K562 (cell line): ENCODE data around the gene CCDC137. TPM values are rescaled to one million over a fixed set of nuclear protein-coding genes. Genes with fewer than 3 reads are reported as not detected.

Experiments
- ATAC-seq: fragments of 200-7000 bp; cut with Tn5 transposase; 3 replicates; pipeline ENCODE4 v1.9.1; 2020; ENCODE audit warnings: moderate library complexity
- BruUV-seq: library from RNA; stranded (reverse); fragments of 400-500 nt; replicated peaks from 2 replicates; lab custom pipeline; 2021; lab: Mats Ljungman, UMichigan
- CTCF ChIA-PET: fragments of 300-600 bp; formaldehyde crosslinking; extraction: SDS; loops from one replicate; lab custom pipeline; 2021; ENCODE audit warnings: low intra/inter-chr PET ratio; lab: Yijun Ruan, JAX
- POLR2A ChIA-PET: fragments of 300-600, 350-650 bp; sonication (Branson Sonifier 250); formaldehyde crosslinking; extraction: SDS; loops from one replicate; lab custom pipeline; 2021; ENCODE audit warnings: antibody characterized with exemption, inconsistent platforms; lab: Yijun Ruan, JAX
- DNase-seq, 4 experiments: peaks; one replicate each; pipeline versions ENCODE4 v3.0.0 to v3.0.0-alpha.2; 2011 to 2018; ENCODE audit warnings: low spot score in 3 of 4, mixed read lengths in 3 of 4; ENCODE audit errors: extremely low read depth in 1 of 4
- FAIRE-seq: peaks from 2 replicates; lab custom pipeline; 2011; peaks lifted over from hg19 to GRCh38; lab: Jason Lieb, UNC
- H2AFZ ChIP-seq: 2 replicates; pipeline ENCODE4 v1.6.0; 2011; ENCODE audit warnings: low read depth, low read length, control low read depth, inconsistent platforms
- H3K27ac ChIP-seq: fragments of 200-600 bp; 3 replicates; pipeline ENCODE4 v1.8.0; 2011; ENCODE audit warnings: low read depth, mild to moderate bottlenecking, control low read depth, inconsistent platforms, low read length, moderate library complexity, mixed read lengths; ENCODE audit errors: extremely low read depth
- H3K27me3 ChIP-seq, 2 experiments: fragments of 300-600 bp in 1 of 2; 2 replicates in 1 of 2; 3 replicates in 1 of 2; pipeline versions ENCODE4 v1.6.0 to v1.8.0; 2011; ENCODE audit warnings: inconsistent platforms in 2 of 2, low read length in 2 of 2, mild to moderate bottlenecking in 1 of 2, mixed read lengths in 1 of 2, moderate library complexity in 1 of 2; ENCODE audit not compliant: control insufficient read depth in 2 of 2, insufficient read depth in 2 of 2
- H3K36me3 ChIP-seq: fragments of 300-600 bp; 3 replicates; pipeline ENCODE4 v1.8.0; 2011; ENCODE audit warnings: mild to moderate bottlenecking, low read length, inconsistent platforms; ENCODE audit not compliant: control insufficient read depth, insufficient read depth
- H3K4me1 ChIP-seq, 2 experiments: fragments of 200-600 bp in 1 of 2; replicated peaks in 1 of 2; 2 replicates in 1 of 2; 3 replicates in 1 of 2; pipeline versions ENCODE4 v1.5.1 to v1.8.0; 2011; ENCODE audit warnings: inconsistent platforms in 2 of 2, low read length in 2 of 2, mild to moderate bottlenecking in 1 of 2, mixed read lengths in 1 of 2, moderate library complexity in 1 of 2; ENCODE audit not compliant: control insufficient read depth in 2 of 2, insufficient read depth in 2 of 2
- H3K4me2 ChIP-seq: 2 replicates; pipeline ENCODE4 v1.6.1; 2011; ENCODE audit warnings: low read length, control low read depth, inconsistent platforms, mixed read lengths; ENCODE audit not compliant: insufficient read depth
- H3K4me3 ChIP-seq: fragments of 200-600 bp; sonication (generic), shearing (Covaris generic); 2 replicates; pipeline ENCODE4 v1.5.1; 2016; ENCODE audit warnings: control low read depth, inconsistent platforms
- H3K79me2 ChIP-seq: fragments of 200-600 bp; 3 replicates; pipeline ENCODE4 v1.8.0; 2011; ENCODE audit warnings: low read length, inconsistent platforms; ENCODE audit not compliant: control insufficient read depth, insufficient read depth
- H3K9ac ChIP-seq, 2 experiments: 2 replicates each; pipeline versions ENCODE4 v1.6.0 to v1.6.1; 2011; ENCODE audit warnings: low read depth in 2 of 2, low read length in 2 of 2, control low read depth in 1 of 2, inconsistent platforms in 1 of 2, mild to moderate bottlenecking in 1 of 2, mixed read lengths in 1 of 2; ENCODE audit not compliant: insufficient read depth in 1 of 2
- H3K9me1 ChIP-seq: one replicate; pipeline ENCODE4 v1.6.0; 2011; ENCODE audit warnings: inconsistent platforms, mild to moderate bottlenecking, low read length, moderate library complexity; ENCODE audit not compliant: control insufficient read depth, insufficient read depth
- H3K9me3 ChIP-seq: replicated peaks from 2 replicates; pipeline ENCODE4 v1.5.1; 2011; ENCODE audit warnings: low read depth, low read length, inconsistent platforms; ENCODE audit not compliant: control insufficient read depth, insufficient read depth
- H4K20me1 ChIP-seq: replicated peaks from 2 replicates; pipeline ENCODE4 v1.6.1; 2011; ENCODE audit warnings: low read length, inconsistent platforms, mixed read lengths; ENCODE audit not compliant: control insufficient read depth, insufficient read depth
- ARNT ChIP-seq, 2 experiments: fragments of 450-650 bp; IDR thresholded peaks; 2 replicates each; pipeline ENCODE4 v1.6.1; 2016; ENCODE audit warnings: mild to moderate bottlenecking in 1 of 2
- MAFG ChIP-seq: fragments of 450-650 bp; conservative IDR thresholded peaks from 2 replicates; pipeline ENCODE4 v1.6.1; 2016; ENCODE audit warnings: missing genetic modification characterization, missing compliant biosample characterization
- MYC ChIP-seq, 2 experiments: fragments of 250-450 bp in 1 of 2; sonication (Bioruptor Pico) in 1 of 2; IDR thresholded peaks; 2 replicates each; pipeline versions ENCODE4 v1.5.1 to v1.6.1; 2012 to 2021; ENCODE audit warnings: low read depth in 2 of 2, borderline replicate concordance in 1 of 2, improper control_type of control experiment in 1 of 2, low read length in 1 of 2, mild to moderate bottlenecking in 1 of 2, moderate library complexity in 1 of 2
- SMAD4 ChIP-seq: fragments of 250-450 bp; sonication (Bioruptor Pico); conservative IDR thresholded peaks from 2 replicates; pipeline ENCODE4 v1.8.0; 2021; ENCODE audit warnings: inconsistent platforms, mild to moderate bottlenecking, moderate library complexity
- TAF9B ChIP-seq: fragments of 450-650 bp; IDR thresholded peaks from 2 replicates; pipeline ENCODE4 v1.6.1; 2018; ENCODE audit warnings: mild to moderate bottlenecking; ENCODE audit not compliant: partially characterized antibody
- ZNF584 ChIP-seq: fragments of 200-800 bp; sonication (Bioruptor generic); IDR thresholded peaks from 2 replicates; pipeline ENCODE4 v1.6.1; 2016; ENCODE audit warnings: low read depth, mild to moderate bottlenecking, missing genetic modification characterization, missing compliant biosample characterization
- WGBS: fragments of 100-300 bp; shearing (Covaris generic); methylation state at CpG from one replicate; pipeline ENCODE4 v1.1.6; 2016; ENCODE audit warnings: low coverage, mixed read lengths; ENCODE audit not compliant: insufficient coverage; ENCODE audit errors: missing lambda C conversion rate; 5-methylcytosine and 5-hydroxymethylcytosine counted together
- in situ Hi-C: fragments of 300-500 bp; cut with MboI; formaldehyde crosslinking; loops from 4 replicates; pipeline ENCODE4 v1.15.0; 2018; ENCODE audit warnings: inconsistent platforms, mixed read lengths
- intact Hi-C: fragments of 100-400 bp; cut with micrococcal nuclease; formaldehyde crosslinking; loops from 2 replicates; pipeline ENCODE4 v1.14.2; 2022
- polyA plus RNA-seq, 8 experiments: library from polyadenylated mRNA; depleted of rRNA in 4 of 8; stranded (reverse) in 5 of 8; unstranded in 3 of 8; fragments of >200 nt; fragmentation: Nextera tagmentation in 2 of 8; fragmentation: Illumina TruSeq in 1 of 8; extraction: Ambion mirVana in 2 of 8; extraction: Trizol in 1 of 8; gene quantifications; 2 replicates each; pipeline versions ENCODE4 v1.2.1 to v1.2.3, GENCODE V29; 2011 to 2014; ENCODE audit warnings: inconsistent platforms in 1 of 8, missing spikeins in 1 of 8
- total RNA-seq, 7 experiments: library from RNA; depleted of rRNA in 6 of 7; stranded (reverse); fragments of >200 nt in 6 of 7; fragmentation: Illumina TruSeq in 2 of 7; extraction: Trizol in 2 of 7; gene quantifications; 2 replicates each; pipeline versions ENCODE4 v1.2.1 to v1.2.3, GENCODE V29; 2011 to 2021; ENCODE audit warnings: low replicate concordance in 1 of 7
- TF ChIP-seq, protein P1 (sequence below), 2 experiments: fragments of 450-650 bp; IDR thresholded peaks; 2 replicates each; pipeline ENCODE4 v1.6.1; 2018; ENCODE audit warnings: mild to moderate bottlenecking in 2 of 2, low read depth in 1 of 2; ENCODE audit not compliant: partially characterized antibody in 2 of 2
- TF ChIP-seq, protein P2 (sequence below): fragments of 250-450 bp; sonication (Bioruptor Pico); IDR thresholded peaks from 2 replicates; pipeline ENCODE4 v1.4.0; 2020; ENCODE audit warnings: mild to moderate bottlenecking

CCDC137 gene
- total and polyA plus RNA-seq, 9 of the 15 experiments (the other 6 are each of a cell fraction or from before 2014, with no cell fraction given): 2.3 to 68.1 (median 38.3) TPM

DNA sequence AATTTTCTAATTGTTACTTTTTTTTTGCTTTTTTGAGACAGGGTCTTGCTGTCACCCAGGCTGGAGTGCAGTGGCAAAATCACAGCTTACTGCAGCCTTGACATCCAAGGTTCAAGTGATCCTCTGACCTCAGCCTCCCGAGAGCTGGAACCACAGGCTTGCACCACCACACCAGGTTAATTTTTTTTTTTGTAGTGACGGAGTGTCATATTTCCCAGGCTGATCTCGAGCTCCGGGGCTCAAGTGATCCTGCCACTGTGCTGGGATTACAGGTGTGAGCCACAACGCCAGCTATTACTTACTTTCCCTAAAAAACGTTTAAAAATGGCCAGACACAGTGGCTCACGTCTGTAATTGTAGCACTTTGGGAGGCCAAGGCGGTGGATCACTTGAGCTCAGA, 36.3 kb upstream of the CCDC137 start:
- CTCF ChIA-PET: no interaction called here
- no peak for FAIRE-seq
- TF ChIP-seq ARNT (IDR thresholded peaks at IDR 0.05) (no peak), TAF9B (no peak), MYC (IDR thresholded peaks at IDR 0.05; ENCODE audit: low read depth, low read length) (no peak), MYC (CRISPR knock-in tag; IDR thresholded peaks at IDR 0.05; ENCODE audit: borderline replicate concordance, low read depth) (no peak), ZNF584 (CRISPR knock-in tag) (no peak), SMAD4 (CRISPR knock-in tag) (no peak), MAFG (no peak)
- TF ChIP-seq, protein P1, sequence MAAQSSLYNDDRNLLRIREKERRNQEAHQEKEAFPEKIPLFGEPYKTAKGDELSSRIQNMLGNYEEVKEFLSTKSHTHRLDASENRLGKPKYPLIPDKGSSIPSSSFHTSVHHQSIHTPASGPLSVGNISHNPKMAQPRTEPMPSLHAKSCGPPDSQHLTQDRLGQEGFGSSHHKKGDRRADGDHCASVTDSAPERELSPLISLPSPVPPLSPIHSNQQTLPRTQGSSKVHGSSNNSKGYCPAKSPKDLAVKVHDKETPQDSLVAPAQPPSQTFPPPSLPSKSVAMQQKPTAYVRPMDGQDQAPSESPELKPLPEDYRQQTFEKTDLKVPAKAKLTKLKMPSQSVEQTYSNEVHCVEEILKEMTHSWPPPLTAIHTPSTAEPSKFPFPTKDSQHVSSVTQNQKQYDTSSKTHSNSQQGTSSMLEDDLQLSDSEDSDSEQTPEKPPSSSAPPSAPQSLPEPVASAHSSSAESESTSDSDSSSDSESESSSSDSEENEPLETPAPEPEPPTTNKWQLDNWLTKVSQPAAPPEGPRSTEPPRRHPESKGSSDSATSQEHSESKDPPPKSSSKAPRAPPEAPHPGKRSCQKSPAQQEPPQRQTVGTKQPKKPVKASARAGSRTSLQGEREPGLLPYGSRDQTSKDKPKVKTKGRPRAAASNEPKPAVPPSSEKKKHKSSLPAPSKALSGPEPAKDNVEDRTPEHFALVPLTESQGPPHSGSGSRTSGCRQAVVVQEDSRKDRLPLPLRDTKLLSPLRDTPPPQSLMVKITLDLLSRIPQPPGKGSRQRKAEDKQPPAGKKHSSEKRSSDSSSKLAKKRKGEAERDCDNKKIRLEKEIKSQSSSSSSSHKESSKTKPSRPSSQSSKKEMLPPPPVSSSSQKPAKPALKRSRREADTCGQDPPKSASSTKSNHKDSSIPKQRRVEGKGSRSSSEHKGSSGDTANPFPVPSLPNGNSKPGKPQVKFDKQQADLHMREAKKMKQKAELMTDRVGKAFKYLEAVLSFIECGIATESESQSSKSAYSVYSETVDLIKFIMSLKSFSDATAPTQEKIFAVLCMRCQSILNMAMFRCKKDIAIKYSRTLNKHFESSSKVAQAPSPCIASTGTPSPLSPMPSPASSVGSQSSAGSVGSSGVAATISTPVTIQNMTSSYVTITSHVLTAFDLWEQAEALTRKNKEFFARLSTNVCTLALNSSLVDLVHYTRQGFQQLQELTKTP (IDR thresholded peaks at IDR 0.05; ENCODE audit: low read depth in 1 of 2, partially characterized antibody in 2 of 2): no peak
- TF ChIP-seq, protein P2, sequence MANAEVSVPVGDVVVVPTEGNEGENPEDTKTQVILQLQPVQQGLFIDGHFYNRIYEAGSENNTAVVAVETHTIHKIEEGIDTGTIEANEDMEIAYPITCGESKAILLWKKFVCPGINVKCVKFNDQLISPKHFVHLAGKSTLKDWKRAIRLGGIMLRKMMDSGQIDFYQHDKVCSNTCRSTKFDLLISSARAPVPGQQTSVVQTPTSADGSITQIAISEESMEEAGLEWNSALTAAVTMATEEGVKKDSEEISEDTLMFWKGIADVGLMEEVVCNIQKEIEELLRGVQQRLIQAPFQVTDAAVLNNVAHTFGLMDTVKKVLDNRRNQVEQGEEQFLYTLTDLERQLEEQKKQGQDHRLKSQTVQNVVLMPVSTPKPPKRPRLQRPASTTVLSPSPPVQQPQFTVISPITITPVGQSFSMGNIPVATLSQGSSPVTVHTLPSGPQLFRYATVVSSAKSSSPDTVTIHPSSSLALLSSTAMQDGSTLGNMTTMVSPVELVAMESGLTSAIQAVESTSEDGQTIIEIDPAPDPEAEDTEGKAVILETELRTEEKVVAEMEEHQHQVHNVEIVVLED: no peak

More for the DNA sequence above, 36.3 kb upstream of the CCDC137 start:
- no peaks in the 10 kb centered on the region for H3K9me1 ChIP-seq
- H3K27ac ChIP-seq: no peak overlapping the region
- no peak overlapping the region for H3K9ac ChIP-seq
- peaks cover 3 to 6% of the 10 kb centered on the region in 2 experiments; a peak in 4 of 5 replicates for H3K4me1 ChIP-seq
- H3K79me2 ChIP-seq: peaks cover 57% of the 10 kb centered on the region
- no peak overlapping the region for H3K4me2 ChIP-seq
- in situ Hi-C loops (no loop called here), intact Hi-C loops (no loop called here)
- DNase-seq: no peak
- WGBS: 90% methylated on average over 8 of the region's 8 CpGs
- H4K20me1 ChIP-seq: peaks cover under 1% of the 10 kb centered on the region; the same call in 1 of the 2 replicates
- H3K9me3 ChIP-seq: no peaks in the 10 kb centered on the region
- H2AFZ ChIP-seq: no peak overlapping the region
- H3K27me3 ChIP-seq: no peaks in the 10 kb centered on the region
- ATAC-seq: no peak
- BruUV-seq: no TSS peak
- H3K4me3 ChIP-seq: no peak overlapping the region
- H3K36me3 ChIP-seq: peaks cover 81% of the 10 kb centered on the region
- POLR2A ChIA-PET: interaction anchor here (0.7 to 0.9 kb wide), 4 partner anchors 13 to 229 kb away, joined by 3 to 7 read pairs (median 4); partner anchors contain the start of gene FAAP100
